ENCODE results near the gene ZFYVE9.
"Not testable (repeated sequence)": the region's sequence is repeated elsewhere in the genome, so short reads cannot be mapped to it uniquely, and the experiment has no call there.

The ZFYVE9 gene

GRCh38 chr1:52192024-52192423, 50.1 kb downstream of the ZFYVE9 start:
- no peak for TF ChIP-seq POLR2AphosphoS5 (IDR thresholded peaks at IDR 0.05; ENCODE audit: borderline replicate concordance, low read depth, low read length)
- TF ChIP-seq EZH2 (IDR thresholded peaks at IDR 0.05): no peak
- TF ChIP-seq FOXP2 (optimal IDR thresholded peaks at IDR 0.05; ENCODE audit: control extremely low read depth, extremely low read length, insufficient read depth): no peak
- Histone ChIP-seq H3K4me3 (no peak overlapping the region), H3K27ac (no peak overlapping the region), H3K36me3 (ENCODE audit: insufficient read depth, low read length) (no peaks in the 10 kb centered on the region), H3K9ac (ENCODE audit: insufficient read length) (no peak overlapping the region), H3K9me3 (ENCODE audit: low read depth, low read length) (no peaks in the 10 kb centered on the region)
- DNase-seq (ENCODE audit: low read depth, low spot score): no peak

- no peaks in the 10 kb centered on the region for H3K9me3 ChIP-seq (ENCODE audit: low read depth, low read length)
- TF ChIP-seq FOXP2 (optimal IDR thresholded peaks at IDR 0.05; ENCODE audit: control extremely low read depth, extremely low read length, insufficient read depth) (no peak), POLR2AphosphoS5 (IDR thresholded peaks at IDR 0.05; ENCODE audit: borderline replicate concordance, low read depth, low read length) (no peak), EZH2 (IDR thresholded peaks at IDR 0.05) (no peak)
- H3K4me3 ChIP-seq: no peak overlapping the region
- DNase-seq (ENCODE audit: low read depth, low spot score): no peak
- H3K27ac ChIP-seq: no peak overlapping the region
- H3K9ac ChIP-seq (ENCODE audit: insufficient read length): no peak overlapping the region
- no peaks in the 10 kb centered on the region for H3K36me3 ChIP-seq (ENCODE audit: insufficient read depth, low read length)
Observed at GRCh38 chr1:52192436-52192835, 50.5 kb downstream of the ZFYVE9 start.

- Histone ChIP-seq H3K36me3 (ENCODE audit: insufficient read depth, low read length) (no peaks in the 10 kb centered on the region), H3K9me3 (ENCODE audit: low read depth, low read length) (no peaks in the 10 kb centered on the region), H3K9ac (ENCODE audit: insufficient read length) (no peak overlapping the region), H3K4me3 (no peak overlapping the region), H3K27ac (no peak overlapping the region)
- DNase-seq (ENCODE audit: low read depth, low spot score): no peak
- TF ChIP-seq FOXP2 (optimal IDR thresholded peaks at IDR 0.05; ENCODE audit: control extremely low read depth, extremely low read length, insufficient read depth) (no peak), EZH2 (IDR thresholded peaks at IDR 0.05) (no peak), POLR2AphosphoS5 (IDR thresholded peaks at IDR 0.05; ENCODE audit: borderline replicate concordance, low read depth, low read length) (no peak)
Observed at GRCh38 chr1:52193985-52194384, 52.1 kb downstream of the ZFYVE9 start.

GRCh38 chr1:52195161-52195560, 53.3 kb downstream of the ZFYVE9 start:
- Histone ChIP-seq H3K9me3 (ENCODE audit: low read depth, low read length) (no peaks in the 10 kb centered on the region), H3K4me3 (no peak overlapping the region), H3K27ac (no peak overlapping the region), H3K9ac (ENCODE audit: insufficient read length) (no peak overlapping the region), H3K36me3 (ENCODE audit: insufficient read depth, low read length) (no peaks in the 10 kb centered on the region)
- no peak for DNase-seq (ENCODE audit: low read depth, low spot score)
- TF ChIP-seq EZH2 (IDR thresholded peaks at IDR 0.05) (no peak), POLR2AphosphoS5 (IDR thresholded peaks at IDR 0.05; ENCODE audit: borderline replicate concordance, low read depth, low read length) (no peak), FOXP2 (optimal IDR thresholded peaks at IDR 0.05; ENCODE audit: control extremely low read depth, extremely low read length, insufficient read depth) (no peak)

GRCh38 chr1:52203935-52204625, 62.2 kb downstream of the ZFYVE9 start:
- Histone ChIP-seq H3K9ac (ENCODE audit: insufficient read length) (no peak overlapping the region), H3K36me3 (ENCODE audit: insufficient read depth, low read length) (no peaks in the 10 kb centered on the region), H3K27ac (no peak overlapping the region), H3K4me3 (no peak overlapping the region), H3K9me3 (ENCODE audit: low read depth, low read length) (no peaks in the 10 kb centered on the region)
- TF ChIP-seq FOXP2 (optimal IDR thresholded peaks at IDR 0.05; ENCODE audit: control extremely low read depth, extremely low read length, insufficient read depth): no peak
- TF ChIP-seq POLR2AphosphoS5 (IDR thresholded peaks at IDR 0.05; ENCODE audit: borderline replicate concordance, low read depth, low read length): no peak
- TF ChIP-seq EZH2 (IDR thresholded peaks at IDR 0.05): no peak
- DNase-seq (ENCODE audit: low read depth, low spot score): no peak

- TF ChIP-seq POLR2AphosphoS5 (IDR thresholded peaks at IDR 0.05; ENCODE audit: borderline replicate concordance, low read depth, low read length): no peak
- Histone ChIP-seq H3K9me3 (ENCODE audit: low read depth, low read length) (no peaks in the 10 kb centered on the region), H3K36me3 (ENCODE audit: insufficient read depth, low read length) (no peaks in the 10 kb centered on the region), H3K4me3 (no peak overlapping the region), H3K9ac (ENCODE audit: insufficient read length) (no peak overlapping the region), H3K27ac (no peak overlapping the region)
- DNase-seq (ENCODE audit: low read depth, low spot score): no peak
Observed at GRCh38 chr1:52204696-52205095, 62.8 kb downstream of the ZFYVE9 start.

GRCh38 chr1:52206686-52207085, 64.8 kb downstream of the ZFYVE9 start:
- not testable (repeated sequence) for H3K9ac ChIP-seq (ENCODE audit: insufficient read length); H3K27ac ChIP-seq; H3K4me3 ChIP-seq; H3K36me3 ChIP-seq (ENCODE audit: insufficient read depth, low read length); H3K9me3 ChIP-seq (ENCODE audit: low read depth, low read length); DNase-seq (ENCODE audit: low read depth, low spot score)

- H3K9me3 ChIP-seq (ENCODE audit: low read depth, low read length): no peaks in the 10 kb centered on the region
- no peak for TF ChIP-seq EZH2 (IDR thresholded peaks at IDR 0.05)
- no peak for TF ChIP-seq FOXP2 (optimal IDR thresholded peaks at IDR 0.05; ENCODE audit: control extremely low read depth, extremely low read length, insufficient read depth)
- no peak for TF ChIP-seq POLR2AphosphoS5 (IDR thresholded peaks at IDR 0.05; ENCODE audit: borderline replicate concordance, low read depth, low read length)
- no peaks in the 10 kb centered on the region for H3K36me3 ChIP-seq (ENCODE audit: insufficient read depth, low read length)
- no peak overlapping the region for H3K9ac ChIP-seq (ENCODE audit: insufficient read length)
- no peak for DNase-seq (ENCODE audit: low read depth, low spot score)
- no peak overlapping the region for H3K4me3 ChIP-seq
- H3K27ac ChIP-seq: no peak overlapping the region
Observed at GRCh38 chr1:52209429-52209828, 67.5 kb downstream of the ZFYVE9 start.

- H3K9ac ChIP-seq (ENCODE audit: insufficient read length): no peak overlapping the region
- no peaks in the 10 kb centered on the region for H3K36me3 ChIP-seq (ENCODE audit: insufficient read depth, low read length)
- no peak overlapping the region for H3K27ac ChIP-seq
- H3K9me3 ChIP-seq (ENCODE audit: low read depth, low read length): no peaks in the 10 kb centered on the region
- no peak for DNase-seq (ENCODE audit: low read depth, low spot score)
- TF ChIP-seq EZH2 (IDR thresholded peaks at IDR 0.05) (no peak), FOXP2 (optimal IDR thresholded peaks at IDR 0.05; ENCODE audit: control extremely low read depth, extremely low read length, insufficient read depth) (no peak), POLR2AphosphoS5 (IDR thresholded peaks at IDR 0.05; ENCODE audit: borderline replicate concordance, low read depth, low read length) (no peak)
- H3K4me3 ChIP-seq: no peak overlapping the region
Observed at GRCh38 chr1:52210044-52210443, 68.2 kb downstream of the ZFYVE9 start.
